AG04450 (cell line): ENCODE measurements around the gene UHRF1. TPM values are rescaled to one million over a fixed set of nuclear protein-coding genes. Genes with fewer than 3 reads are reported as not detected.
A peak's percentile ranks its signal among the peaks of the same experiment; 100 is the strongest.

Experiments used
- CTCF ChIA-PET: fragments of 300-600, 350-600 bp; formaldehyde crosslinking; extraction: SDS; loops from one replicate; lab custom pipeline; 2022; ENCODE audit warnings: antibody characterized with exemption, inconsistent platforms; lab: Charles Lee
- POLR2A ChIA-PET: fragments of 350-600 bp; formaldehyde crosslinking; extraction: SDS; loops from one replicate; lab custom pipeline; 2021; ENCODE audit warnings: antibody characterized with exemption, inconsistent platforms; lab: Yijun Ruan, JAX
- DNase-seq: peaks from one replicate; pipeline ENCODE4 v3.0.0-alpha.2; 2011; ENCODE audit warnings: low read depth, low spot score
- H3K27ac ChIP-seq: one replicate; pipeline ENCODE4 v1.5.1; 2012; ENCODE audit warnings: low read depth, low read length, control low read depth
- H3K27me3 ChIP-seq: one replicate; pipeline ENCODE4 v1.6.0; 2012; ENCODE audit warnings: low read length; ENCODE audit not compliant: control insufficient read depth, insufficient read depth
- H3K4me3 ChIP-seq: 2 replicates; pipeline ENCODE4 v1.5.1; 2011; ENCODE audit warnings: mild to moderate bottlenecking, low read depth, low read length, control low read depth
- H3K9me3 ChIP-seq: 2 replicates; pipeline ENCODE4 v1.5.1; 2012; ENCODE audit warnings: low read length; ENCODE audit not compliant: control insufficient read depth, insufficient read depth
- CTCF ChIP-seq: IDR thresholded peaks from 2 replicates; pipeline ENCODE4 v1.5.1; 2011; ENCODE audit warnings: low read depth, low read length, control low read depth, inconsistent platforms
- polyA plus RNA-seq: library from polyadenylated mRNA; depleted of rRNA; stranded (reverse); fragments of >200 nt; gene quantifications from 2 replicates; pipeline ENCODE4 v1.2.3, GENCODE V29; 2011

The UHRF1 gene
- polyA plus RNA-seq, 1 experiment = 6.1 TPM

GRCh38 chr19:4968462-4969291 is 59.4 kb downstream of the UHRF1 start, which contains the start of gene KDM4B:
KDM4B (plus strand) TSS chr19:4969113; CDS start chr19:5032891, 63,778 bp downstream.
- POLR2A ChIA-PET = interaction anchor here (0.6 to 1.4 kb wide), 18 partner anchors 10 to 639 kb away, joined by 3 to 15 read pairs (median 4); partner anchors contain the start of gene FEM1A
- H3K27ac ChIP-seq = peak within 1 kb of the TSS; percentile 61
- no peak for TF ChIP-seq CTCF
- no peaks in the 10 kb centered on the region; the same call in 1 of the 2 replicates for H3K9me3 ChIP-seq
- H3K27me3 ChIP-seq = no peaks in the 10 kb centered on the region
- CTCF ChIA-PET = interaction anchor here (1.3 to 1.5 kb wide), 2 partner anchors 57 to 177 kb away, joined by 5 to 13 read pairs; partner anchors contain the start of gene FEM1A
- peak within 1 kb of the TSS; percentile 84 for H3K4me3 ChIP-seq
- DNase-seq = peak; percentile 99

- Histone ChIP-seq H3K27ac (no peak overlapping the region), H3K9me3 (no peaks in the 10 kb centered on the region; the same call in 1 of the 2 replicates), H3K27me3 (no peaks in the 10 kb centered on the region), H3K4me3 (peak overlapping the region; percentile 84)
- TF ChIP-seq CTCF = no peak
- no peak for DNase-seq
- ChIA-PET CTCF (interaction anchor here (1.5 kb wide), 1 partner anchor 58 kb away, joined by 5 read pairs; no protein-coding TSS in a partner anchor), POLR2A (interaction anchor here (0.5 to 1.4 kb wide), 9 partner anchors 11 to 160 kb away, joined by 3 to 15 read pairs (median 4); no protein-coding TSS in a partner anchor)
These were observed 60.0 kb downstream of the UHRF1 start for GRCh38 chr19:4969292-4969771.

- ChIA-PET CTCF (interaction anchor here (0.5 kb wide), 1 partner anchor 11 kb away, joined by 3 read pairs; no protein-coding TSS in a partner anchor), POLR2A (interaction anchor here (0.5 to 0.9 kb wide), 3 partner anchors 54 to 169 kb away, joined by 3 to 7 read pairs (median 4); no protein-coding TSS in a partner anchor)
- Histone ChIP-seq H3K27me3 (no peaks in the 10 kb centered on the region), H3K9me3 (no peaks in the 10 kb centered on the region; the same call in 1 of the 2 replicates), H3K27ac (no peak overlapping the region), H3K4me3 (peak overlapping the region; percentile 84)
- no peak for DNase-seq
- TF ChIP-seq CTCF = no peak
These were observed 60.7 kb downstream of the UHRF1 start for GRCh38 chr19:4969772-4970531.

GRCh38 chr19:4970558-4971423 is 61.5 kb downstream of the UHRF1 start:
- DNase-seq = no peak
- ChIA-PET POLR2A (interaction anchor here (0.6 to 1.7 kb wide), 3 partner anchors 12 to 100 kb away, joined by 3 read pairs; no protein-coding TSS in a partner anchor), CTCF (interaction anchor here (0.9 to 1.2 kb wide), 3 partner anchors 59 to 161 kb away, joined by 3 to 4 read pairs (median 3); no protein-coding TSS in a partner anchor)
- Histone ChIP-seq H3K27me3 (no peaks in the 10 kb centered on the region), H3K4me3 (peak overlapping the region; percentile 84), H3K9me3 (no peaks in the 10 kb centered on the region; the same call in 1 of the 2 replicates), H3K27ac (peak overlapping the region; percentile 11)
- no peak for TF ChIP-seq CTCF
